Spleen (tissue), 3 donors: ENCODE results near the gene ANTXR2.

Source experiments
- POLR2A ChIP-seq, 3 donors: fragments of 450-650 bp; IDR thresholded peaks; one replicate each; pipeline ENCODE4 v1.5.1; 2017; ENCODE audit warnings: antibody characterized with exemption in 3 of 3, mild to moderate bottlenecking in 1 of 3
- POLR2AphosphoS5 ChIP-seq, 3 donors: sonication (generic); formaldehyde crosslinking; IDR thresholded peaks; one replicate each; pipeline ENCODE4 v1.5.1; 2017; ENCODE audit warnings: antibody characterized with exemption in 3 of 3

DNA sequence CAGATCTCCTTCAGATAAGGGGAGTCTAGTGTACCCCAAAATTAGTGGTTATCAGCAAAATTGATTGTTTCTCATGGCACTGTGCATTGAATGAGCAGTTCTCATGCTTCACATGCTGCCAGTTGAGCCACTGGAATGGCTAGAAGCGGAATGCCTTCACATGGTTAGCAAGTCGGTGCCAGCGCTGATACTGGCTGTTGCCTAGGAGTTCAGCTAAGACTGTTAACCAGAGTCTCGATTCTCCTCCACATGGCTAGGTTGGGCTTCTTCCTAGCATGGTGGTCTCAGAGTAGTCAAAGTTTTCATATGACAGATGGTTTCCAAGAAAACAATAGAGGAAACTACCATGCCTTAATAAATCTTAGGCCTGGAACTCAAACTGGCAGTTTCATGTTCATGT is 12.2 kb downstream of the ANTXR2 start:
- TF ChIP-seq POLR2A (IDR thresholded peaks at IDR 0.05) (no peak), POLR2AphosphoS5 (IDR thresholded peaks at IDR 0.05) (no peak)
